Cardiac fibroblast (primary cell): ENCODE data around the gene ELMO1.

Source experiments
- DNase-seq, 2 donors: peaks; one replicate each; pipeline versions ENCODE4 v3.0.0 to v3.0.0-alpha.2; 2010; ENCODE audit warnings: low read depth in 2 of 2
- H3K4me3 ChIP-seq, 2 donors: replicated peaks in 1 of 2; 1 replicate in 1 of 2; 2 replicates in 1 of 2; pipeline ENCODE4 v1.5.1; 2011; ENCODE audit warnings: low read depth in 2 of 2, low read length in 2 of 2, mild to moderate bottlenecking in 2 of 2, moderate library complexity in 1 of 2
- TF ChIP-seq, protein P1 (sequence below): IDR thresholded peaks from one replicate; pipeline ENCODE4 v1.5.1; 2011; ENCODE audit warnings: low read depth, mild to moderate bottlenecking, low read length, inconsistent platforms

Gene ELMO1

DNA sequence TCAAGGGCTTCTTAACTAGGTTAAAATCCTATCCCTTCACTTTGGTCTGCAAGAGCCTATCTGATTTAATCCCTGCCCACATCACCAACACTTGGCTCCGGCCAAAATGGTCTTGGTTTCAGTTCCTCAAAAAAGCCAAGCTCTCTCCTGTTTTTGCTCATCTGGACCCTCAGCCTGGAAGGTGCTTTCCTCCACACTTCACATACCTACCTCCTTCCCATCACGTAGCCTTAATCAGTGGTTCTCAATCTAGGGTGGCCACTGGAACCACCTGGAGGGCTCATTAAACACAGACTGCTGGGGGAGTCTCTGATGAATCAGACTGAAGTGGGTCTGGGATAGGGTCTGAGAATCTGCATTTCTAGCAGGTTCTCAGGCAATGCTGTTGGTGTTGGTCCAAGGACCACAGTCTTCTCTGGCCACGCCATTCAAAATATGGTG, 497.4 kb downstream of the ELMO1 start:
- H3K4me3 ChIP-seq = no peak overlapping the region
- TF ChIP-seq, protein P1, sequence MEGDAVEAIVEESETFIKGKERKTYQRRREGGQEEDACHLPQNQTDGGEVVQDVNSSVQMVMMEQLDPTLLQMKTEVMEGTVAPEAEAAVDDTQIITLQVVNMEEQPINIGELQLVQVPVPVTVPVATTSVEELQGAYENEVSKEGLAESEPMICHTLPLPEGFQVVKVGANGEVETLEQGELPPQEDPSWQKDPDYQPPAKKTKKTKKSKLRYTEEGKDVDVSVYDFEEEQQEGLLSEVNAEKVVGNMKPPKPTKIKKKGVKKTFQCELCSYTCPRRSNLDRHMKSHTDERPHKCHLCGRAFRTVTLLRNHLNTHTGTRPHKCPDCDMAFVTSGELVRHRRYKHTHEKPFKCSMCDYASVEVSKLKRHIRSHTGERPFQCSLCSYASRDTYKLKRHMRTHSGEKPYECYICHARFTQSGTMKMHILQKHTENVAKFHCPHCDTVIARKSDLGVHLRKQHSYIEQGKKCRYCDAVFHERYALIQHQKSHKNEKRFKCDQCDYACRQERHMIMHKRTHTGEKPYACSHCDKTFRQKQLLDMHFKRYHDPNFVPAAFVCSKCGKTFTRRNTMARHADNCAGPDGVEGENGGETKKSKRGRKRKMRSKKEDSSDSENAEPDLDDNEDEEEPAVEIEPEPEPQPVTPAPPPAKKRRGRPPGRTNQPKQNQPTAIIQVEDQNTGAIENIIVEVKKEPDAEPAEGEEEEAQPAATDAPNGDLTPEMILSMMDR = no peak
- DNase-seq = no peak

DNA sequence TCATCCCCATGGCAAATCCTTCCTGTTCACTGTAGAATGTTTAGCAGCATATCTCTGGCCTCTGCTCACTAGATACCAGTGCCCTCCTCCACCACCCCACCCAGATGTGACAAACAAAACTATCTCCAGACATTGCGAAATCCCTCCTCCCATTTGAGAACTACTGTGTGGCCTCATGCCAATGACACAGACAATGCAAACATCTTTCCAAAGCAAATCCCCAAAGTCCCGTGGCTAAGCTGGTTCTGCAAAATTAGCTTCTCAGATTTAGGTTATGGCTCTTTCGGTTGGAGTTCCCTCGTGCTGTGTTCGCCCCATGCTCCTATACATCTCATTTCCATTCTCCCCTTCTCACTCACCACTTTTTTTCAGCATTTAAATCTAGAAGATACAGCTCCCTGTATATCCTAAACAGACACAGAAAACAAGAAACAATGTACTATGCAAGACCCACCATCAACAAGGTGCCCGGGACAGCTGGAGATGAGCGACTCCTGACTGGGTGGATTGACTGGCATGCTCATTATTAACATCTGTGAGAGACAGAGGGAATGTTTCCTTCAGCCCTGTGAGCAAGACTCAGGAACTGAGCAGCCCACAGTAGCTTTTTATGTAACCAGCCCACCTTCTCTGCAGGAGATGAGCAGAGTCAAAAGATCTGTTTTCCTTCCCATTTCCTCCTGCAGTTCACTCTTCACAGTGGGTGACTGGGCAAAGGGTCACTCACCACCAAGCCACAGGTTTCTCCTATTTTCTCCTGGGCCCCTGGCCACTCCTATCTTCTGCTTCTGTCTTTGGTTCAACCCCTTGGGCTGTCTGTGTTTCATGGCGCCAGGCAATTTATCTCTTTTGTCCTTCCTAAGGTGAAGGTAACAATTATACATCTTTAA, 498.7 kb downstream of the ELMO1 start:
- no peak overlapping the region for H3K4me3 ChIP-seq
- TF ChIP-seq, protein P1 = no peak
- peak in 1 of 2 donors; percentile 9 for DNase-seq

DNA sequence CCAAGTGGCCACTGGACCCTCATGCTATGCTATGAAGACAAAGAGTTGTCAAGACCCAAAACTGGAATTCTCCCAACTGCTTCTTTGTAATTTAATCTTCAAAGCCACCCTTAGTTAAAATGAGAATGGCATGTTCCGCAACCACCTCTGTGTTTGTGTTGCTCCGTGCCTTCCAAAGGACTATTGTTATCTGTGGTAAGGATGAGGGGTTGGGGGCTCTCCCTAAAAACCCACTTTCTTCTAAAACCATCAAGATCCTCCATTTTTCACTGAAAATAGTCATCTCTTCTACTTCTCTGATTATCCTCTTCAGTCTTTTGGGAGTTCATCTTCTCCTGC, 502.3 kb downstream of the ELMO1 start:
- no peak overlapping the region for H3K4me3 ChIP-seq
- no peak for DNase-seq
- TF ChIP-seq, protein P1 = no peak

DNA sequence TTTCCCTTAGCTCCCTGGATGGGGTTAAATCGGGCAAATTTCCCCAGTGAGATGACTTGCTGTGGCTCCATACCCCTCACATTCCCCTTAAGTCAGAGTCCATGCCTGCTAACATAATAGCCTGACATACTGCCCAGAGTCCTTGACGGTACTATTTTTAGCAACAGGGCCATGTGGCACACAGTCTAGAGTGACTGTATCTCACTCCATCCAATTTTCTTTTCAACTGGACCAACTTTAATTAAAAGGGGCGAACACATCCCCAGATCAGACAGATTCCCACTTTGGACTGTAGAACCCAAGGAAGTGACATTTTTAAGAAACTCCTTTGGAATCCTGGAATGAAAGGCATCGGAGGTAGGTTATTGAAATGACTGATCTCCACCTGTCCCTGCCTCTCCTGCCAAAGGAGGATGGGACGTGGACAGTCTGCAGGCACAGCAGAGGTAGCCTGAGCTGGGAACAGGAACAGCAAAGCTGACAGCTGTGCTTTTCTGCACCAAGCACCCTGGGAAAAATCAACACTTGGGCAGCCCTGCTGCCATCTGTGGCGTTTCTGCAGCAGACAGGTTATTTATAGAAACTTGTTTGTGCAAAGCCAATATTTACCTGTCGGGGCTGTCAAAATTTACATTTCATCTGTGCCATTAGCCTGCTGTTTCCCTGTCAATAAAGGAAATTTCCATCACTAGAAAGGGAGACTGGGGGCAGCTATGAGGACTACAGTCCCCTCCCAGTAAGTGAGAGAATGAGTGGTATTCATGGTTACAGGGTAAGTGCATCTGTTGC, 502.9 kb downstream of the ELMO1 start:
- DNase-seq = no peak
- no peak overlapping the region for H3K4me3 ChIP-seq

DNA sequence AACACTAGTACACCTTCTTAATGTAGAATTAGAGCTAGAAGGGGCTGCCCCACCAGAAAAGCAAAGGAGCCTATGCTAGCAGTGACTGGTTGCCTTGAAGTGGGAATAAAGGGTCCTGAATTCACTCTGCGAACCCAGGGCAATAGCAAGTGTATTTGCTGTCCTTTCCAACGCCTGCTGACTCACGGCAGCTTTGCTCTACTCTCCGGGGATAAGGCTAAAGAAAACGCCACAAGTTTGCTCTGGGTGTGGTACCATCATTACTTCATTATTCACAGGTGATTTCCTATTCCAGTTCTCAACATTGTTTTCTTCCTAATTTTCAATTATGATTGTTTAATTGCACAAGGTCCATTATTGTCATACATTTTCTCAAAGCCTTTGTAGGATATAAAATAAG, 503.8 kb downstream of the ELMO1 start:
- no peak overlapping the region for H3K4me3 ChIP-seq
- TF ChIP-seq, protein P1 = no peak
- no peak for DNase-seq

More for the DNA sequence above, 502.9 kb downstream of the ELMO1 start:
- TF ChIP-seq, protein P1 = no peak

DNA sequence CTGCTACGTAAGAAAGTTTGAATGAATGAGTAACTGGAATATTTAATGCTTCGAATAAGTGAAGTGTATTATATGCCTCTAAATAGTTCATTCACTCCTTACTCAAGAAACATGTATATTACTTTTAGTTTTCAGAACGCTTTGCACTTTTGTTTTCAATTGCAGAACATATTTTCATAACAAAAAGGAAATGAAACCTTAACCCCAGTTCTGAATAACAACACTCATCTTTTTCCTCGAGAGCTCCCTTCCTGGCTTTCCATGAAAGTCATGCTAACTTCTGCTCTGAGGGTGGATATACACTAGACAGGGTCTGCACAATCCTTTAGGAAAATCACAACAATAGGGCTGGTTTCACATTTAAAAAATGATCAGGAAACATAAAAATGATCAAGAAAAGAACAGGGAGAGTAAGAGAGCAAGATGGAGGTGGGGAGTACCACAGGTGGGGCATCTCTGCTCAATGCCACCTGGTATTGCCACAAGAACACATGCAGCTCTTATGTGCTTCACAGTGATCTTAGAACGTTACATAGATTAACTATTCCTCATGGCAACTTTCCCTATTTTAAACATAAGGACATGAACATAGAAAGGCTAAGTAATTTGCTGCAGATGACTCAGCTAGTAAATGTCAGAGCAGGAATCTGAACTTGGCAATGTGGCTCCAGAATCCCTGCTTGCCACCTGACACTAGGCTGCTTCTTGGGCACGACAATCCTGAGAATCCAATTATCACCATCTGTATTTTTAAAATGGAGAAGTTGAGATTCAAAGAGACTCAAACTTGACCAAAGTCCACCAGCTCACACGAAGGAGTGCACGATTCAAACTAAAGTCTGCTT, 504.9 kb downstream of the ELMO1 start:
- no peak overlapping the region for H3K4me3 ChIP-seq
- no peak for DNase-seq
- TF ChIP-seq, protein P1 = no peak
